Measurements from ENCODE around the gene TNIP3. TPM values are rescaled to one million over a fixed set of nuclear protein-coding genes. Genes with fewer than 3 reads are reported as not detected.

The TNIP3 gene
- total and polyA plus RNA-seq, 2 donors (not counting 1 experiment from before 2014, with no cell fraction given): 0.50 to 0.51 TPM

GRCh38 chr4:121145430-121145829 lies 18.7 kb downstream of the TNIP3 start:
- Histone ChIP-seq H2AFZ (ENCODE audit: low read length) (no peak overlapping the region), H3K27me3 (ENCODE audit: control insufficient read depth, insufficient read depth, low read length) (no peaks in the 10 kb centered on the region), H3K79me2 (ENCODE audit: control insufficient read depth, insufficient read depth, low read length) (no peaks in the 10 kb centered on the region), H3K9me3 (ENCODE audit: control insufficient read depth, insufficient read depth, low read depth, low read length) (no peaks in the 10 kb centered on the region), H3K4me3 (replicated peaks in 1 of 4; ENCODE audit: control extremely low read depth in 1 of 4, insufficient read depth in 1 of 4, low read depth in 3 of 4, low read length in 4 of 4) (no peak overlapping the region), H3K4me2 (ENCODE audit: extremely low read depth, insufficient read depth, low read length) (no peak overlapping the region), H3K36me3 (ENCODE audit: control insufficient read depth, insufficient read depth, low read length) (no peaks in the 10 kb centered on the region), H3K4me1 (ENCODE audit: control insufficient read depth, extremely low read depth, insufficient read depth, low read length) (no peaks in the 10 kb centered on the region), H3K27ac (ENCODE audit: insufficient read depth, low read length) (no peak overlapping the region), H4K20me1 (ENCODE audit: control insufficient read depth, extremely low read depth, insufficient read depth, low read length) (no peaks in the 10 kb centered on the region), H3K9ac (ENCODE audit: insufficient read depth, low read length) (no peak overlapping the region)
- TF ChIP-seq CTCF (conservative IDR thresholded peaks at IDR 0.05 in 1 of 2, IDR thresholded peaks at IDR 0.05 in 1 of 2; ENCODE audit: low read depth in 1 of 2, low read length in 2 of 2) (no peak), EZH2 (IDR thresholded peaks at IDR 0.05; ENCODE audit: low read length, missing control alignments) (no peak)
- DNase-seq (ENCODE audit: low read depth in 2 of 2): no peak

- Histone ChIP-seq H3K9me3 (ENCODE audit: control insufficient read depth, insufficient read depth, low read depth, low read length) (no peaks in the 10 kb centered on the region), H3K27ac (ENCODE audit: insufficient read depth, low read length) (no peak overlapping the region), H3K27me3 (ENCODE audit: control insufficient read depth, insufficient read depth, low read length) (no peaks in the 10 kb centered on the region), H4K20me1 (ENCODE audit: control insufficient read depth, extremely low read depth, insufficient read depth, low read length) (no peaks in the 10 kb centered on the region), H3K9ac (ENCODE audit: insufficient read depth, low read length) (no peak overlapping the region), H3K4me1 (ENCODE audit: control insufficient read depth, extremely low read depth, insufficient read depth, low read length) (peaks cover 6% of the 10 kb centered on the region), H3K4me2 (ENCODE audit: extremely low read depth, insufficient read depth, low read length) (no peak overlapping the region), H3K36me3 (ENCODE audit: control insufficient read depth, insufficient read depth, low read length) (no peaks in the 10 kb centered on the region), H2AFZ (ENCODE audit: low read length) (no peak overlapping the region), H3K4me3 (replicated peaks in 1 of 4; ENCODE audit: control extremely low read depth in 1 of 4, insufficient read depth in 1 of 4, low read depth in 3 of 4, low read length in 4 of 4) (no peak overlapping the region), H3K79me2 (ENCODE audit: control insufficient read depth, insufficient read depth, low read length) (no peaks in the 10 kb centered on the region)
- TF ChIP-seq EZH2 (IDR thresholded peaks at IDR 0.05; ENCODE audit: low read length, missing control alignments): no peak
- TF ChIP-seq CTCF (conservative IDR thresholded peaks at IDR 0.05 in 1 of 2, IDR thresholded peaks at IDR 0.05 in 1 of 2; ENCODE audit: low read depth in 1 of 2, low read length in 2 of 2): no peak
- no peak for DNase-seq (ENCODE audit: low read depth in 2 of 2)
Measured at GRCh38 chr4:121144021-121144420, 20.1 kb downstream of the TNIP3 start.

- H3K27me3 ChIP-seq (ENCODE audit: control insufficient read depth, insufficient read depth, low read length): no peaks in the 10 kb centered on the region
- H3K79me2 ChIP-seq (ENCODE audit: control insufficient read depth, insufficient read depth, low read length): no peaks in the 10 kb centered on the region
- no peak overlapping the region for H2AFZ ChIP-seq (ENCODE audit: low read length)
- H3K27ac ChIP-seq (ENCODE audit: insufficient read depth, low read length): no peak overlapping the region
- no peaks in the 10 kb centered on the region for H3K9me3 ChIP-seq (ENCODE audit: control insufficient read depth, insufficient read depth, low read depth, low read length)
- no peak overlapping the region for H3K4me2 ChIP-seq (ENCODE audit: extremely low read depth, insufficient read depth, low read length)
- no peak overlapping the region for H3K4me3 ChIP-seq (replicated peaks in 1 of 4; ENCODE audit: control extremely low read depth in 1 of 4, insufficient read depth in 1 of 4, low read depth in 3 of 4, low read length in 4 of 4)
- H3K9ac ChIP-seq (ENCODE audit: insufficient read depth, low read length): no peak overlapping the region
- no peak for TF ChIP-seq EZH2 (IDR thresholded peaks at IDR 0.05; ENCODE audit: low read length, missing control alignments)
- no peaks in the 10 kb centered on the region for H4K20me1 ChIP-seq (ENCODE audit: control insufficient read depth, extremely low read depth, insufficient read depth, low read length)
- H3K4me1 ChIP-seq (ENCODE audit: control insufficient read depth, extremely low read depth, insufficient read depth, low read length): peaks cover 6% of the 10 kb centered on the region
- DNase-seq (ENCODE audit: low read depth in 2 of 2): peak in 1 of 2 donors; percentile 31
- H3K36me3 ChIP-seq (ENCODE audit: control insufficient read depth, insufficient read depth, low read length): no peaks in the 10 kb centered on the region
Measured at GRCh38 chr4:121143131-121143530, 21.0 kb downstream of the TNIP3 start.
